HEK293 (cell line): Measurements from ENCODE around the gene SPATA7.

ENCODE experiments used
- CTCF ChIA-PET: fragments of 350-600 bp; formaldehyde crosslinking; extraction: SDS; loops from one replicate; lab custom pipeline; 2021; ENCODE audit warnings: antibody characterized with exemption; lab: Yijun Ruan, JAX
- POLR2A ChIA-PET: fragments of 300-600 bp; formaldehyde crosslinking; extraction: SDS; loops from one replicate; lab custom pipeline; 2020; ENCODE audit warnings: antibody characterized with exemption, inconsistent platforms; lab: Yijun Ruan, JAX
- H3K27ac ChIP-seq: fragments of 200-500 bp; sonication (Bioruptor generic); 2 replicates; pipeline ENCODE4 v1.5.1; 2014; ENCODE audit warnings: low read depth, low read length, control low read depth, inconsistent platforms; ENCODE audit errors: extremely low read depth
- H3K36me3 ChIP-seq, 2 experiments: fragments of 200-500 bp in 1 of 2; sonication (Bioruptor generic) in 1 of 2; 1 replicate in 1 of 2; 2 replicates in 1 of 2; pipeline ENCODE4 v1.5.1; 2014 to 2017; ENCODE audit warnings: inconsistent platforms in 2 of 2, low read length in 2 of 2; ENCODE audit not compliant: control insufficient read depth in 2 of 2, insufficient read depth in 1 of 2
- H3K4me1 ChIP-seq: fragments of 200-500 bp; sonication (Bioruptor generic); 2 replicates; pipeline ENCODE4 v1.5.1; 2014; ENCODE audit warnings: mild to moderate bottlenecking, low read length, inconsistent platforms; ENCODE audit not compliant: control insufficient read depth, insufficient read depth
- H3K4me3 ChIP-seq: 2 replicates; pipeline ENCODE4 v1.5.1; 2011; ENCODE audit warnings: low read depth, mild to moderate bottlenecking, control low read depth, low read length, moderate library complexity
- H3K9me3 ChIP-seq: fragments of 200-500 bp; sonication (Bioruptor generic); 2 replicates; pipeline ENCODE4 v1.5.1; 2014; ENCODE audit warnings: low read depth, low read length, inconsistent platforms; ENCODE audit not compliant: control insufficient read depth, insufficient read depth
- GLI4 ChIP-seq: fragments of 450-650 bp; formaldehyde crosslinking; IDR thresholded peaks from 2 replicates; pipeline ENCODE4 v1.5.1; 2016; ENCODE audit warnings: missing biosample characterization, missing genetic modification characterization
- HOXC10 ChIP-seq: sonication (generic); formaldehyde crosslinking; IDR thresholded peaks from 2 replicates; pipeline ENCODE4 v1.8.1; 2023; ENCODE audit warnings: mild to moderate bottlenecking, missing genetic modification reagents
- KLF16 ChIP-seq: fragments of 450-650 bp; formaldehyde crosslinking; IDR thresholded peaks from 2 replicates; pipeline ENCODE4 v1.5.1; 2017; ENCODE audit warnings: missing biosample characterization, missing genetic modification characterization
- MYNN ChIP-seq: fragments of 450-650 bp; formaldehyde crosslinking; IDR thresholded peaks from 2 replicates; pipeline ENCODE4 v1.5.1; 2016; ENCODE audit warnings: missing biosample characterization, missing genetic modification characterization, borderline replicate concordance
- REST ChIP-seq: fragments of 450-650 bp; formaldehyde crosslinking; IDR thresholded peaks from 2 replicates; pipeline ENCODE4 v1.5.1; 2016; ENCODE audit warnings: missing biosample characterization, missing genetic modification characterization
- SCRT2 ChIP-seq: fragments of 450-650 bp; formaldehyde crosslinking; IDR thresholded peaks from 2 replicates; pipeline ENCODE4 v1.5.1; 2016; ENCODE audit warnings: missing biosample characterization, missing genetic modification characterization
- ZNF16 ChIP-seq: fragments of 450-650 bp; formaldehyde crosslinking; IDR thresholded peaks from 2 replicates; pipeline ENCODE4 v1.5.1; 2016; ENCODE audit warnings: low read depth, missing biosample characterization, missing genetic modification characterization
- ZNF174 ChIP-seq: fragments of 450-650 bp; formaldehyde crosslinking; IDR thresholded peaks from 2 replicates; pipeline ENCODE4 v1.5.0; 2017; ENCODE audit warnings: missing biosample characterization, mild to moderate bottlenecking, missing genetic modification characterization
- ZNF221 ChIP-seq: fragments of 450-650 bp; formaldehyde crosslinking; IDR thresholded peaks from 2 replicates; pipeline ENCODE4 v1.5.1; 2017; ENCODE audit warnings: missing biosample characterization, missing genetic modification characterization, borderline replicate concordance
- ZNF335 ChIP-seq: fragments of 450-650 bp; formaldehyde crosslinking; conservative IDR thresholded peaks from 2 replicates; pipeline ENCODE4 v1.5.1; 2016; ENCODE audit warnings: missing biosample characterization, missing genetic modification characterization
- ZNF426 ChIP-seq: fragments of 450-650 bp; formaldehyde crosslinking; IDR thresholded peaks from 2 replicates; pipeline ENCODE4 v1.5.1; 2017; ENCODE audit warnings: missing biosample characterization, missing genetic modification characterization, mild to moderate bottlenecking, inconsistent platforms, moderate library complexity
- ZNF48 ChIP-seq: fragments of 450-650 bp; formaldehyde crosslinking; IDR thresholded peaks from 2 replicates; pipeline ENCODE4 v1.5.1; 2016; ENCODE audit warnings: missing biosample characterization, missing genetic modification characterization
- ZNF621 ChIP-seq: fragments of 450-650 bp; formaldehyde crosslinking; IDR thresholded peaks from 2 replicates; pipeline ENCODE4 v1.5.1; 2017; ENCODE audit warnings: missing biosample characterization, missing genetic modification characterization
- ZNF629 ChIP-seq: fragments of 450-650 bp; formaldehyde crosslinking; IDR thresholded peaks from 2 replicates; pipeline ENCODE4 v1.5.1; 2017; ENCODE audit warnings: missing biosample characterization, missing genetic modification characterization
- ZNF707 ChIP-seq: fragments of 450-650 bp; formaldehyde crosslinking; IDR thresholded peaks from 2 replicates; pipeline ENCODE4 v1.5.1; 2016; ENCODE audit warnings: missing biosample characterization, missing genetic modification characterization
- ZNF776 ChIP-seq: fragments of 450-650 bp; formaldehyde crosslinking; IDR thresholded peaks from 2 replicates; pipeline ENCODE4 v1.5.0; 2017; ENCODE audit warnings: missing biosample characterization, missing genetic modification characterization, borderline replicate concordance
- ZSCAN4 ChIP-seq: fragments of 450-650 bp; formaldehyde crosslinking; IDR thresholded peaks from 2 replicates; pipeline ENCODE4 v1.5.1; 2017; ENCODE audit warnings: missing biosample characterization, missing genetic modification characterization
- TF ChIP-seq, protein P1 (sequence below): fragments of 450-650 bp; formaldehyde crosslinking; conservative IDR thresholded peaks from 2 replicates; pipeline ENCODE4 v1.5.1; 2016; ENCODE audit warnings: low read depth, missing biosample characterization, missing genetic modification characterization
- TF ChIP-seq, protein P2 (sequence below): fragments of 450-650 bp; formaldehyde crosslinking; IDR thresholded peaks from 2 replicates; pipeline ENCODE4 v1.5.1; 2016; ENCODE audit warnings: missing biosample characterization, missing genetic modification characterization, borderline replicate concordance

SPATA7 gene

DNA sequence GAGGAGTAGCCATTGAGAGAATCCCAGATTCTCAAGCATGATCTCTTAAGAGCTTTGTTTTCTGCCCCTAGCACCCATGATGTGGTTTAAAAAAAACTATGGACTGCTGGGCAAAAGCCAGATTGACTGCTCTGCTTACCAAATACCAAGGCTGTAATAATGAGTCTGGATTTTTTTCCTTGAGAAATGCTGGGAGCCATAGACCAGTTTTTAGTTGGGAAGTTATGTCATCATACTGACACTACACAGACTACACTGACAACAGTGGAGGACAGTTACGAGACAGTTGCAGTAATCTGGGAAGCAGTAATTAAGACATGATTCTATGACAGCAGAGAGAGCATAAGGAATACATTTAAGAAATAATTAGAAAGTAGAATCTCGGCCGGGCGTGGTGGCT is 35.8 kb downstream of the SPATA7 start:
- POLR2A ChIA-PET, result no interaction called here
- CTCF ChIA-PET, result interaction anchor here (0.6 kb wide), 1 partner anchor 43 kb away, joined by 6 read pairs; no protein-coding TSS in a partner anchor
- H3K9me3 ChIP-seq, result no peaks in the 10 kb centered on the region
- no peaks in the 10 kb centered on the region for H3K4me1 ChIP-seq
- no peak for TF ChIP-seq ZSCAN4 (tag by site-specific recombination)
- TF ChIP-seq ZNF426, result no peak
- TF ChIP-seq ZNF707 (tag by site-specific recombination), result no peak
- TF ChIP-seq MYNN (tag by site-specific recombination), result no peak
- TF ChIP-seq ZNF335 (tag by site-specific recombination), result no peak
- TF ChIP-seq ZNF16 (tag by site-specific recombination), result no peak
- no peak for TF ChIP-seq ZNF48 (tag by site-specific recombination)
- TF ChIP-seq REST (tag by site-specific recombination), result no peak
- no peak for TF ChIP-seq HOXC10 (CRISPR knock-in tag)
- TF ChIP-seq ZNF629, result no peak
- TF ChIP-seq ZNF174 (tag by site-specific recombination), result no peak
- TF ChIP-seq KLF16 (tag by site-specific recombination), result no peak
- TF ChIP-seq ZNF221 (tag by site-specific recombination), result no peak
- TF ChIP-seq, protein P1, sequence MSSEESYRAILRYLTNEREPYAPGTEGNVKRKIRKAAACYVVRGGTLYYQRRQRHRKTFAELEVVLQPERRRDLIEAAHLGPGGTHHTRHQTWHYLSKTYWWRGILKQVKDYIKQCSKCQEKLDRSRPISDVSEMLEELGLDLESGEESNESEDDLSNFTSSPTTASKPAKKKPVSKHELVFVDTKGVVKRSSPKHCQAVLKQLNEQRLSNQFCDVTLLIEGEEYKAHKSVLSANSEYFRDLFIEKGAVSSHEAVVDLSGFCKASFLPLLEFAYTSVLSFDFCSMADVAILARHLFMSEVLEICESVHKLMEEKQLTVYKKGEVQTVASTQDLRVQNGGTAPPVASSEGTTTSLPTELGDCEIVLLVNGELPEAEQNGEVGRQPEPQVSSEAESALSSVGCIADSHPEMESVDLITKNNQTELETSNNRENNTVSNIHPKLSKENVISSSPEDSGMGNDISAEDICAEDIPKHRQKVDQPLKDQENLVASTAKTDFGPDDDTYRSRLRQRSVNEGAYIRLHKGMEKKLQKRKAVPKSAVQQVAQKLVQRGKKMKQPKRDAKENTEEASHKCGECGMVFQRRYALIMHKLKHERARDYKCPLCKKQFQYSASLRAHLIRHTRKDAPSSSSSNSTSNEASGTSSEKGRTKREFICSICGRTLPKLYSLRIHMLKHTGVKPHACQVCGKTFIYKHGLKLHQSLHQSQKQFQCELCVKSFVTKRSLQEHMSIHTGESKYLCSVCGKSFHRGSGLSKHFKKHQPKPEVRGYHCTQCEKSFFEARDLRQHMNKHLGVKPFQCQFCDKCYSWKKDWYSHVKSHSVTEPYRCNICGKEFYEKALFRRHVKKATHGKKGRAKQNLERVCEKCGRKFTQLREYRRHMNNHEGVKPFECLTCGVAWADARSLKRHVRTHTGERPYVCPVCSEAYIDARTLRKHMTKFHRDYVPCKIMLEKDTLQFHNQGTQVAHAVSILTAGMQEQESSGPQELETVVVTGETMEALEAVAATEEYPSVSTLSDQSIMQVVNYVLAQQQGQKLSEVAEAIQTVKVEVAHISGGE (tag by site-specific recombination), result no peak
- no peak for TF ChIP-seq SCRT2 (tag by site-specific recombination)
- TF ChIP-seq, protein P2, sequence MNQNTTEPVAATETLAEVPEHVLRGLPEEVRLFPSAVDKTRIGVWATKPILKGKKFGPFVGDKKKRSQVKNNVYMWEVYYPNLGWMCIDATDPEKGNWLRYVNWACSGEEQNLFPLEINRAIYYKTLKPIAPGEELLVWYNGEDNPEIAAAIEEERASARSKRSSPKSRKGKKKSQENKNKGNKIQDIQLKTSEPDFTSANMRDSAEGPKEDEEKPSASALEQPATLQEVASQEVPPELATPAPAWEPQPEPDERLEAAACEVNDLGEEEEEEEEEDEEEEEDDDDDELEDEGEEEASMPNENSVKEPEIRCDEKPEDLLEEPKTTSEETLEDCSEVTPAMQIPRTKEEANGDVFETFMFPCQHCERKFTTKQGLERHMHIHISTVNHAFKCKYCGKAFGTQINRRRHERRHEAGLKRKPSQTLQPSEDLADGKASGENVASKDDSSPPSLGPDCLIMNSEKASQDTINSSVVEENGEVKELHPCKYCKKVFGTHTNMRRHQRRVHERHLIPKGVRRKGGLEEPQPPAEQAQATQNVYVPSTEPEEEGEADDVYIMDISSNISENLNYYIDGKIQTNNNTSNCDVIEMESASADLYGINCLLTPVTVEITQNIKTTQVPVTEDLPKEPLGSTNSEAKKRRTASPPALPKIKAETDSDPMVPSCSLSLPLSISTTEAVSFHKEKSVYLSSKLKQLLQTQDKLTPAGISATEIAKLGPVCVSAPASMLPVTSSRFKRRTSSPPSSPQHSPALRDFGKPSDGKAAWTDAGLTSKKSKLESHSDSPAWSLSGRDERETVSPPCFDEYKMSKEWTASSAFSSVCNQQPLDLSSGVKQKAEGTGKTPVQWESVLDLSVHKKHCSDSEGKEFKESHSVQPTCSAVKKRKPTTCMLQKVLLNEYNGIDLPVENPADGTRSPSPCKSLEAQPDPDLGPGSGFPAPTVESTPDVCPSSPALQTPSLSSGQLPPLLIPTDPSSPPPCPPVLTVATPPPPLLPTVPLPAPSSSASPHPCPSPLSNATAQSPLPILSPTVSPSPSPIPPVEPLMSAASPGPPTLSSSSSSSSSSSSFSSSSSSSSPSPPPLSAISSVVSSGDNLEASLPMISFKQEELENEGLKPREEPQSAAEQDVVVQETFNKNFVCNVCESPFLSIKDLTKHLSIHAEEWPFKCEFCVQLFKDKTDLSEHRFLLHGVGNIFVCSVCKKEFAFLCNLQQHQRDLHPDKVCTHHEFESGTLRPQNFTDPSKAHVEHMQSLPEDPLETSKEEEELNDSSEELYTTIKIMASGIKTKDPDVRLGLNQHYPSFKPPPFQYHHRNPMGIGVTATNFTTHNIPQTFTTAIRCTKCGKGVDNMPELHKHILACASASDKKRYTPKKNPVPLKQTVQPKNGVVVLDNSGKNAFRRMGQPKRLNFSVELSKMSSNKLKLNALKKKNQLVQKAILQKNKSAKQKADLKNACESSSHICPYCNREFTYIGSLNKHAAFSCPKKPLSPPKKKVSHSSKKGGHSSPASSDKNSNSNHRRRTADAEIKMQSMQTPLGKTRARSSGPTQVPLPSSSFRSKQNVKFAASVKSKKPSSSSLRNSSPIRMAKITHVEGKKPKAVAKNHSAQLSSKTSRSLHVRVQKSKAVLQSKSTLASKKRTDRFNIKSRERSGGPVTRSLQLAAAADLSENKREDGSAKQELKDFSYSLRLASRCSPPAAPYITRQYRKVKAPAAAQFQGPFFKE, result no peak
- TF ChIP-seq ZNF621, result no peak
- TF ChIP-seq ZNF776 (tag by site-specific recombination), result no peak
- no peak for TF ChIP-seq GLI4
- TF ChIP-seq, all 188 proteins: peak for 0
- Histone ChIP-seq H3K36me3 (peaks cover 4 to 17% of the 10 kb centered on the region in 2 experiments), H3K27ac (no peak overlapping the region), H3K4me3 (no peak overlapping the region)
